ENCODE data around the gene EIF5AL1. TPM values are rescaled to one million over a fixed set of nuclear protein-coding genes. Genes with fewer than 3 reads are reported as not detected.

The EIF5AL1 gene
- total and polyA plus RNA-seq, 9 of the 15 experiments (the other 6 are each of a cell fraction or from before 2014, with no cell fraction given), result 0.03 to 3.4 (median 0.53) TPM; not detected in 1

DNA sequence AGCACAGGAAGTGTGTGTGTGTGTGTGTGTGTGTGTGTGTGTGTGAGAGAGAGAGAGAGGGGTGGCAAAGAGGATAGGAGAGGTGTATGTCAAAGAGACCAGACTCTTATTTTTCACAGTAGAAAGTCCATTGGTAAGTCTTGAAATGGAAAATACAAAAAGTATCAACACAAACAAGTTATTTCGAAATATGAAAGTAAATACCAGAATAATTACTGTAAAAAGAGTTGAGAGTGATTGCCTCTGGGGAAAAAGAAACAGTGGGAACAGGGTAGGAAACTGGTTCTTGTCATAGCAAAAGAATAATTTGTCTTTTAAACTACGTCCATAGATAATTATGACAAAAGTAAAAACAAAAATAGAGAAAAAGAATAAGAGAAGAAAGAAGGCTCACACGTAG is 29.0 kb upstream of the EIF5AL1 start:
- POLR2A ChIA-PET, result interaction anchor here (0.8 to 1.1 kb wide), 3 partner anchors 15 to 110 kb away, joined by 3 to 4 read pairs (median 3); no protein-coding TSS in a partner anchor
- Histone ChIP-seq H3K27ac (ENCODE audit: extremely low read depth, low read depth, low read length) (no peak overlapping the region), H3K9me1 (ENCODE audit: control insufficient read depth, insufficient read depth, low read length) (no peaks in the 10 kb centered on the region), H3K9ac (ENCODE audit: insufficient read depth in 1 of 2, low read depth in 2 of 2, low read length in 2 of 2) (no peak overlapping the region), H3K4me3 (no peak overlapping the region), H3K79me2 (ENCODE audit: control insufficient read depth, insufficient read depth, low read length) (no peaks in the 10 kb centered on the region), H3K4me2 (ENCODE audit: insufficient read depth, low read length) (no peak overlapping the region), H3K36me3 (ENCODE audit: control insufficient read depth, insufficient read depth, low read length) (no peaks in the 10 kb centered on the region), H2AFZ (ENCODE audit: low read depth, low read length) (no peak overlapping the region), H3K9me3 (replicated peaks; ENCODE audit: control insufficient read depth, insufficient read depth, low read depth, low read length) (no peaks in the 10 kb centered on the region), H3K4me1 (replicated peaks in 1 of 2; ENCODE audit: control insufficient read depth in 2 of 2, insufficient read depth in 2 of 2, low read length in 2 of 2) (peaks cover 0 to 6% of the 10 kb centered on the region in 2 experiments; a peak in 1 of 5 replicates), H3K27me3 (ENCODE audit: control insufficient read depth in 2 of 2, insufficient read depth in 2 of 2, low read length in 2 of 2) (peaks cover 7 to 10% of the 10 kb centered on the region in 2 experiments; a peak in 2 of 5 replicates), H4K20me1 (replicated peaks; ENCODE audit: control insufficient read depth, insufficient read depth, low read length) (no peaks in the 10 kb centered on the region)
- in situ Hi-C loops (cut with MboI), result no loop called here
- 0% methylated on average over 3 of the region's 3 CpGs for WGBS (ENCODE audit: insufficient coverage, low coverage, missing lambda C conversion rate)
- intact Hi-C loops (cut with micrococcal nuclease), result no loop called here
- ATAC-seq, result no peak
- BruUV-seq (replicated peaks), result no TSS peak
- TF ChIP-seq KLF13 (tag; IDR thresholded peaks at IDR 0.05; ENCODE audit: borderline replicate concordance, low read depth) (no peak), TBL1XR1 (IDR thresholded peaks at IDR 0.05; ENCODE audit: low read length in 2 of 2) (no peak), ZNF23 (CRISPR knock-in tag; IDR thresholded peaks at IDR 0.05) (no peak), NR2C2 (CRISPR knock-in tag; IDR thresholded peaks at IDR 0.05) (no peak), NR2C2 (tag; IDR thresholded peaks at IDR 0.05) (no peak), OTX1 (CRISPR knock-in tag; IDR thresholded peaks at IDR 0.05) (no peak), IFI16 (CRISPR knock-in tag; IDR thresholded peaks at IDR 0.05) (no peak), TCF7L2 (IDR thresholded peaks at IDR 0.05; ENCODE audit: low read depth, low read length) (no peak), PHF21A (IDR thresholded peaks at IDR 0.05; ENCODE audit: borderline replicate concordance, low read depth) (no peak), C11orf30 (IDR thresholded peaks at IDR 0.05; ENCODE audit: low read depth) (no peak), ELF1 (tag; IDR thresholded peaks at IDR 0.05) (no peak), SP2 (IDR thresholded peaks at IDR 0.05; ENCODE audit: extremely low read depth, low read depth, low read length, poor library complexity, severe bottlenecking) (no peak)
- TF ChIP-seq, protein P1, sequence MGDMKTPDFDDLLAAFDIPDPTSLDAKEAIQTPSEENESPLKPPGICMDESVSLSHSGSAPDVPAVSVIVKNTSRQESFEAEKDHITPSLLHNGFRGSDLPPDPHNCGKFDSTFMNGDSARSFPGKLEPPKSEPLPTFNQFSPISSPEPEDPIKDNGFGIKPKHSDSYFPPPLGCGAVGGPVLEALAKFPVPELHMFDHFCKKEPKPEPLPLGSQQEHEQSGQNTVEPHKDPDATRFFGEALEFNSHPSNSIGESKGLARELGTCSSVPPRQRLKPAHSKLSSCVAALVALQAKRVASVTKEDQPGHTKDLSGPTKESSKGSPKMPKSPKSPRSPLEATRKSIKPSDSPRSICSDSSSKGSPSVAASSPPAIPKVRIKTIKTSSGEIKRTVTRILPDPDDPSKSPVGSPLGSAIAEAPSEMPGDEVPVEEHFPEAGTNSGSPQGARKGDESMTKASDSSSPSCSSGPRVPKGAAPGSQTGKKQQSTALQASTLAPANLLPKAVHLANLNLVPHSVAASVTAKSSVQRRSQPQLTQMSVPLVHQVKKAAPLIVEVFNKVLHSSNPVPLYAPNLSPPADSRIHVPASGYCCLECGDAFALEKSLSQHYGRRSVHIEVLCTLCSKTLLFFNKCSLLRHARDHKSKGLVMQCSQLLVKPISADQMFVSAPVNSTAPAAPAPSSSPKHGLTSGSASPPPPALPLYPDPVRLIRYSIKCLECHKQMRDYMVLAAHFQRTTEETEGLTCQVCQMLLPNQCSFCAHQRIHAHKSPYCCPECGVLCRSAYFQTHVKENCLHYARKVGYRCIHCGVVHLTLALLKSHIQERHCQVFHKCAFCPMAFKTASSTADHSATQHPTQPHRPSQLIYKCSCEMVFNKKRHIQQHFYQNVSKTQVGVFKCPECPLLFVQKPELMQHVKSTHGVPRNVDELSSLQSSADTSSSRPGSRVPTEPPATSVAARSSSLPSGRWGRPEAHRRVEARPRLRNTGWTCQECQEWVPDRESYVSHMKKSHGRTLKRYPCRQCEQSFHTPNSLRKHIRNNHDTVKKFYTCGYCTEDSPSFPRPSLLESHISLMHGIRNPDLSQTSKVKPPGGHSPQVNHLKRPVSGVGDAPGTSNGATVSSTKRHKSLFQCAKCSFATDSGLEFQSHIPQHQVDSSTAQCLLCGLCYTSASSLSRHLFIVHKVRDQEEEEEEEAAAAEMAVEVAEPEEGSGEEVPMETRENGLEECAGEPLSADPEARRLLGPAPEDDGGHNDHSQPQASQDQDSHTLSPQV (IDR thresholded peaks at IDR 0.05), result no peak
- no peak for FAIRE-seq
- CTCF ChIA-PET (ENCODE audit: low intra/inter-chr PET ratio), result no interaction called here
- no peak for DNase-seq (ENCODE audit: extremely low read depth in 1 of 4, low spot score in 3 of 4)
